ENCODE results near the gene ZKSCAN3. TPM values are rescaled to one million over a fixed set of nuclear protein-coding genes. Genes with fewer than 3 reads are reported as not detected.
A peak's percentile ranks its signal among the peaks of the same experiment; 100 is the strongest.
"Not testable (repeated sequence)": the region's sequence is repeated elsewhere in the genome, so short reads cannot be mapped to it uniquely, and the experiment has no call there.

ZKSCAN3 gene
- total and polyA plus RNA-seq, 10 of the 15 experiments (the other 5 are each of a cell fraction or from before 2014, with no cell fraction given) = 0.86 to 4.3 (median 3.1) TPM

DNA sequence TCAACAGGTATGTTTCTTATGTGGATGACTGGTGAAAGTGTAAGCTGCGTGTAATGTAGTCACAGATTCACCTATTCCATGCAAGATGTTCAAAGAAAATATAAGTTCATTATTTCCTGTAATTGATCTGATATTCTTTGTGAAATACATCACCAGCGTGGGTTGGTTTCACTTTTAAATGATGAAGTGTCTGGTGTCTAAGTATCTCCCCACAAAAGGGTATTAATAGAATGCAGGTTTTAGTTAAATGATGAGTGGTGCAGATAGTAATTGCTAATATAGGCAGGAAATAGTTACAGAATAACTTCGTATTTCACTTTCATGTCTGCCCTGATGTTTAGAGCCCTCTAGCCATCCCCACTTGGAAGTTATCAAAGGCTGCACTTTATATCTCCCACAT is 46.2 kb upstream of the ZKSCAN3 start (continued):
- TF ChIP-seq, protein P1, sequence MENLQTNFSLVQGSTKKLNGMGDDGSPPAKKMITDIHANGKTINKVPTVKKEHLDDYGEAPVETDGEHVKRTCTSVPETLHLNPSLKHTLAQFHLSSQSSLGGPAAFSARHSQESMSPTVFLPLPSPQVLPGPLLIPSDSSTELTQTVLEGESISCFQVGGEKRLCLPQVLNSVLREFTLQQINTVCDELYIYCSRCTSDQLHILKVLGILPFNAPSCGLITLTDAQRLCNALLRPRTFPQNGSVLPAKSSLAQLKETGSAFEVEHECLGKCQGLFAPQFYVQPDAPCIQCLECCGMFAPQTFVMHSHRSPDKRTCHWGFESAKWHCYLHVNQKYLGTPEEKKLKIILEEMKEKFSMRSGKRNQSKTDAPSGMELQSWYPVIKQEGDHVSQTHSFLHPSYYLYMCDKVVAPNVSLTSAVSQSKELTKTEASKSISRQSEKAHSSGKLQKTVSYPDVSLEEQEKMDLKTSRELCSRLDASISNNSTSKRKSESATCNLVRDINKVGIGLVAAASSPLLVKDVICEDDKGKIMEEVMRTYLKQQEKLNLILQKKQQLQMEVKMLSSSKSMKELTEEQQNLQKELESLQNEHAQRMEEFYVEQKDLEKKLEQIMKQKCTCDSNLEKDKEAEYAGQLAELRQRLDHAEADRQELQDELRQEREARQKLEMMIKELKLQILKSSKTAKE (IDR thresholded peaks at IDR 0.05; ENCODE audit: low read depth, poor library complexity, severe bottlenecking) = peak; percentile 80
- TF ChIP-seq ATF7 (IDR thresholded peaks at IDR 0.05; ENCODE audit: low read depth) = peak; percentile 72
- TF ChIP-seq RUNX3 (IDR thresholded peaks at IDR 0.05; ENCODE audit: low read length) = peak; percentile 70; the same call in 1 of the 2 replicates
- TF ChIP-seq MTA2 (IDR thresholded peaks at IDR 0.05; ENCODE audit: low read depth) = peak; percentile 61
- TF ChIP-seq POU2F2 (IDR thresholded peaks at IDR 0.05; ENCODE audit: borderline replicate concordance, low read depth, low read length) = peak; percentile 79; the same call in 1 of the 3 replicates
- peak; percentile 90 for TF ChIP-seq ZNF217 (IDR thresholded peaks at IDR 0.05)
- no peak for TF ChIP-seq NRF1 (conservative IDR thresholded peaks at IDR 0.05; ENCODE audit: low read depth, low read length)

DNA sequence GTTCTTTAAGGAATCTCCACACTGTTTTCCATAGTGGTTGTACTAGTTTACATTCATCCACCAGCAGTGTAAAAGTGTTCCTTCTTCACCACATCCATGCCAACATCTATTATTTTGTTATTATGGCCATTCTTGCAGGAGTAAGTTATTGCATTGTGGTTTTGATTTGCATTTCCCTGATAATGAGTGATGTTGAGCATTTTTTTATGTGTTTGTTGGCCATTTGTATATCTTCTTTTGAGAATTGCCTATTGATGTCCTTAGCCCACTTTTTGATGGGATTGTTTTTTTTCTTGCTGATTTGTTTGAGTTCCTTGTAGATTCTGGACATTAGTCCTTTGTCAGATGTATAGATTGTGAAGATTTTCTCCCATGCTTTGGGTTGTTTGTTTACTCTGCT is 43.4 kb upstream of the ZKSCAN3 start:
- FAIRE-seq; H3K4me3 ChIP-seq; H3K9me3 ChIP-seq (replicated peaks; ENCODE audit: control insufficient read depth, insufficient read depth, low read length); H3K79me2 ChIP-seq (ENCODE audit: control insufficient read depth, insufficient read depth, low read length); SMC1A ChIA-PET (ENCODE audit: uncharacterized antibody, unreplicated experiment); POLR2A ChIA-PET; H3K9ac ChIP-seq (ENCODE audit: control insufficient read depth, insufficient read depth, low read length); H3K27ac ChIP-seq (ENCODE audit: control insufficient read depth, insufficient read depth); H3K36me3 ChIP-seq (ENCODE audit: control insufficient read depth in 2 of 2, insufficient read depth in 2 of 2, low read length in 1 of 2); BruUV-seq (replicated peaks); H3K4me2 ChIP-seq (ENCODE audit: control insufficient read depth, insufficient read depth); H4K20me1 ChIP-seq (ENCODE audit: control insufficient read depth, insufficient read depth); intact Hi-C loops (cut with micrococcal nuclease; ENCODE audit: unreplicated experiment); H2AFZ ChIP-seq (ENCODE audit: control insufficient read depth, low read depth, low read length); ATAC-seq; H3K27me3 ChIP-seq (replicated peaks in 1 of 2; ENCODE audit: control insufficient read depth in 2 of 2, insufficient read depth in 2 of 2, low read length in 1 of 2); DNase-seq (ENCODE audit: low read depth, low spot score); RAD21 ChIA-PET (ENCODE audit: unreplicated experiment); CTCF ChIA-PET; in situ Hi-C loops (cut with MboI): not testable (repeated sequence)
- peaks cover 11% of the 10 kb centered on the region for H3K4me1 ChIP-seq (ENCODE audit: control insufficient read depth, insufficient read depth, low read length)

Data from GM12878 (cell line).